Measurements from ENCODE around the gene ZNF346. TPM values are rescaled to one million over a fixed set of nuclear protein-coding genes. Genes with fewer than 3 reads are reported as not detected.

Gene ZNF346
- total RNA-seq, 4 donors from 2014 or later, result 14.4 to 22.9 (median 18.5) TPM

- WGBS, result 94% methylated on average over 25 of the region's 30 CpGs
- H3K27ac ChIP-seq (replicated peaks in 1 of 4), result no peak overlapping the region
- peaks cover 0 to 30% (median 0%) of the 10 kb centered on the region in 4 donors for H3K27me3 ChIP-seq
- H3K4me1 ChIP-seq, result peaks cover 7 to 33% (median 31%) of the 10 kb centered on the region in 4 donors
- TF ChIP-seq POLR2A (IDR thresholded peaks at IDR 0.05; ENCODE audit: low read depth), result no peak
- TF ChIP-seq POLR2AphosphoS5 (IDR thresholded peaks at IDR 0.05), result no peak
- no peak for TF ChIP-seq CTCF (IDR thresholded peaks at IDR 0.05)
- TF ChIP-seq EP300 (IDR thresholded peaks at IDR 0.05), result no peak
- intact Hi-C loops (cut with DNase I), result no loop called here
- no peaks in the 10 kb centered on the region for H3K9me3 ChIP-seq
- no peak overlapping the region for H3K4me3 ChIP-seq
- no peak for DNase-seq (ENCODE audit: extremely low spot score)
- no peaks in the 10 kb centered on the region for H3K36me3 ChIP-seq
Observed at GRCh38 chr5:177097016-177097985, 74.8 kb downstream of the ZNF346 start.

- no peak for TF ChIP-seq POLR2AphosphoS5 (IDR thresholded peaks at IDR 0.05)
- no peak for TF ChIP-seq POLR2A (IDR thresholded peaks at IDR 0.05; ENCODE audit: low read depth)
- TF ChIP-seq CTCF (IDR thresholded peaks at IDR 0.05), result no peak
- no peak for TF ChIP-seq EP300 (IDR thresholded peaks at IDR 0.05)
- Histone ChIP-seq H3K36me3 (no peaks in the 10 kb centered on the region), H3K9me3 (no peaks in the 10 kb centered on the region), H3K27ac (replicated peaks in 1 of 4) (no peak overlapping the region), H3K4me1 (peaks cover 7 to 33% (median 31%) of the 10 kb centered on the region in 4 donors), H3K4me3 (no peak overlapping the region), H3K27me3 (peaks cover 0 to 26% (median 0%) of the 10 kb centered on the region in 4 donors)
- DNase-seq (ENCODE audit: extremely low spot score), result no peak
- intact Hi-C loops (cut with DNase I), result no loop called here
- WGBS, result 89% methylated on average over 6 of the region's 6 CpGs
Observed at GRCh38 chr5:177098120-177098469, 75.6 kb downstream of the ZNF346 start.

GRCh38 chr5:177098470-177099141, 76.1 kb downstream of the ZNF346 start:
- intact Hi-C loops (cut with DNase I), result no loop called here
- peaks cover 7 to 30% (median 28%) of the 10 kb centered on the region in 4 donors for H3K4me1 ChIP-seq
- H3K27ac ChIP-seq (replicated peaks in 1 of 4), result no peak overlapping the region
- H3K4me3 ChIP-seq, result no peak overlapping the region
- WGBS, result 56% methylated on average over 18 of the region's 18 CpGs
- no peak for TF ChIP-seq POLR2AphosphoS5 (IDR thresholded peaks at IDR 0.05)
- no peak for TF ChIP-seq CTCF (IDR thresholded peaks at IDR 0.05)
- TF ChIP-seq POLR2A (IDR thresholded peaks at IDR 0.05; ENCODE audit: low read depth), result no peak
- no peak for TF ChIP-seq EP300 (IDR thresholded peaks at IDR 0.05)
- no peak for DNase-seq (ENCODE audit: extremely low spot score)
- peaks cover 0 to 22% (median 0%) of the 10 kb centered on the region in 4 donors for H3K27me3 ChIP-seq
- no peaks in the 10 kb centered on the region for H3K9me3 ChIP-seq
- H3K36me3 ChIP-seq, result no peaks in the 10 kb centered on the region

GRCh38 chr5:177099422-177100093, 77.1 kb downstream of the ZNF346 start:
- no peaks in the 10 kb centered on the region for H3K9me3 ChIP-seq
- no peak for DNase-seq (ENCODE audit: extremely low spot score)
- H3K4me1 ChIP-seq, result peaks cover 7 to 21% (median 20%) of the 10 kb centered on the region in 4 donors
- 72% methylated on average over 12 of the region's 13 CpGs for WGBS
- intact Hi-C loops (cut with DNase I), result no loop called here
- H3K4me3 ChIP-seq, result no peak overlapping the region
- no peaks in the 10 kb centered on the region for H3K36me3 ChIP-seq
- H3K27ac ChIP-seq (replicated peaks in 1 of 4), result no peak overlapping the region
- TF ChIP-seq POLR2AphosphoS5 (IDR thresholded peaks at IDR 0.05) (no peak), CTCF (IDR thresholded peaks at IDR 0.05) (no peak), EP300 (IDR thresholded peaks at IDR 0.05) (no peak)
- peaks cover 0 to 22% (median 0%) of the 10 kb centered on the region in 4 donors for H3K27me3 ChIP-seq
